IMR-90 (cell line): ENCODE data around the gene ATP5F1D. TPM values are rescaled to one million over a fixed set of nuclear protein-coding genes. Genes with fewer than 3 reads are reported as not detected.

Source experiments
- ATAC-seq: fragments of 200-7000 bp; cut with Tn5 transposase; 2 replicates; pipeline ENCODE4 v1.9.1; 2020; ENCODE audit warnings: low read depth, mild to moderate bottlenecking, moderate library complexity
- BruUV-seq: library from RNA; stranded (reverse); fragments of 400-500 nt; replicated peaks from 2 replicates; lab custom pipeline; 2021; lab: Mats Ljungman, UMichigan
- CTCF ChIA-PET: fragments of 300-600 bp; formaldehyde crosslinking; extraction: SDS; loops from one replicate; lab custom pipeline; 2021; ENCODE audit warnings: antibody characterized with exemption; lab: Yijun Ruan, JAX
- POLR2A ChIA-PET: fragments of 300-600 bp; sonication (Branson Sonifier 250); formaldehyde crosslinking; loops from one replicate; lab custom pipeline; 2022; ENCODE audit warnings: antibody characterized with exemption; ENCODE audit not compliant: unreplicated experiment; lab: Charles Lee
- DNase-seq: peaks from one replicate; pipeline ENCODE4 v3.0.0; 2013
- H2AFZ ChIP-seq: replicated peaks from 2 replicates; pipeline ENCODE3; 2013; ENCODE audit warnings: low read length, mild to moderate bottlenecking; ENCODE audit not compliant: poor library complexity
- H2AK5ac ChIP-seq: 2 replicates; pipeline ENCODE4 v1.6.1; 2013; ENCODE audit warnings: low read depth, low read length, inconsistent platforms
- H2AK9ac ChIP-seq: replicated peaks from 2 replicates; pipeline ENCODE3; 2013; ENCODE audit warnings: mild to moderate bottlenecking, low read depth, low read length, moderate library complexity; ENCODE audit not compliant: poor library complexity
- H2BK120ac ChIP-seq: 2 replicates; pipeline ENCODE4 v1.6.1; 2013; ENCODE audit warnings: low read depth, low read length, inconsistent platforms
- H2BK15ac ChIP-seq: 3 replicates; pipeline ENCODE4 v1.6.1; 2013; ENCODE audit warnings: low read depth, low read length, inconsistent platforms
- H2BK20ac ChIP-seq: 2 replicates; pipeline ENCODE4 v1.6.1; 2013; ENCODE audit warnings: low read depth, mild to moderate bottlenecking, inconsistent platforms, low read length, moderate library complexity
- H2BK5ac ChIP-seq: 2 replicates; pipeline ENCODE4 v1.6.1; 2013; ENCODE audit warnings: mild to moderate bottlenecking, low read depth, low read length, inconsistent platforms; ENCODE audit not compliant: poor library complexity, severe bottlenecking
- H3K14ac ChIP-seq: replicated peaks from 2 replicates; pipeline ENCODE4 v1.6.1; 2013; ENCODE audit warnings: low read depth, low read length, inconsistent platforms
- H3K18ac ChIP-seq: 2 replicates; pipeline ENCODE4 v1.6.1; 2013; ENCODE audit warnings: low read depth, low read length, control low read depth
- H3K23ac ChIP-seq: 2 replicates; pipeline ENCODE4 v1.6.1; 2013; ENCODE audit warnings: low read depth, low read length, inconsistent platforms
- H3K27ac ChIP-seq: 2 replicates; pipeline ENCODE4 v1.5.1; 2013; ENCODE audit warnings: mild to moderate bottlenecking, control low read depth, low read length; ENCODE audit not compliant: insufficient read depth
- H3K27me3 ChIP-seq: 2 replicates; pipeline ENCODE4 v1.6.1; 2013; ENCODE audit warnings: low read length; ENCODE audit not compliant: control insufficient read depth, insufficient read depth
- H3K36me3 ChIP-seq: 2 replicates; pipeline ENCODE4 v1.6.1; 2013; ENCODE audit warnings: low read length, mixed read lengths; ENCODE audit not compliant: control insufficient read depth, insufficient read depth
- H3K4ac ChIP-seq: 2 replicates; pipeline ENCODE4 v1.6.1; 2013; ENCODE audit warnings: low read depth, low read length, inconsistent platforms
- H3K4me1 ChIP-seq: 2 replicates; pipeline ENCODE4 v1.6.1; 2013; ENCODE audit warnings: low read length, mixed read lengths; ENCODE audit not compliant: control insufficient read depth, insufficient read depth
- H3K4me2 ChIP-seq: 2 replicates; pipeline ENCODE4 v1.6.1; 2013; ENCODE audit warnings: low read depth, mild to moderate bottlenecking, control low read depth, low read length, moderate library complexity
- H3K4me3 ChIP-seq: 2 replicates; pipeline ENCODE4 v1.5.1; 2013; ENCODE audit warnings: low read depth, mild to moderate bottlenecking, control low read depth, low read length, moderate library complexity; ENCODE audit not compliant: insufficient read depth
- H3K56ac ChIP-seq: 2 replicates; pipeline ENCODE4 v1.6.1; 2013; ENCODE audit warnings: low read length, inconsistent platforms; ENCODE audit not compliant: insufficient read depth; ENCODE audit errors: extremely low read depth
- H3K79me1 ChIP-seq, 2 experiments: 2 replicates each; pipeline ENCODE4 v1.6.1; 2013; ENCODE audit warnings: low read length in 2 of 2, inconsistent platforms in 1 of 2, low read depth in 1 of 2
- H3K9ac ChIP-seq: 2 replicates; pipeline ENCODE4 v1.6.1; 2013; ENCODE audit warnings: low read depth, low read length, control low read depth
- H3K9me1 ChIP-seq: 2 replicates; pipeline ENCODE4 v1.6.1; 2013; ENCODE audit warnings: low read length, inconsistent platforms; ENCODE audit not compliant: insufficient read depth
- H3K9me3 ChIP-seq: 2 replicates; pipeline ENCODE4 v1.6.1; 2013; ENCODE audit warnings: low read length; ENCODE audit not compliant: control insufficient read depth, insufficient read depth
- H4K20me1 ChIP-seq: 2 replicates; pipeline ENCODE4 v1.6.1; 2013; ENCODE audit warnings: low read length, inconsistent platforms; ENCODE audit not compliant: insufficient read depth
- H4K5ac ChIP-seq: 2 replicates; pipeline ENCODE4 v1.6.1; 2013; ENCODE audit warnings: mild to moderate bottlenecking, low read depth, low read length, control low read depth
- H4K8ac ChIP-seq, 2 experiments: 2 replicates each; pipeline ENCODE4 v1.6.1; 2013; ENCODE audit warnings: low read depth in 2 of 2, low read length in 2 of 2, control low read depth in 1 of 2, inconsistent platforms in 1 of 2
- H4K91ac ChIP-seq: 2 replicates; pipeline ENCODE4 v1.6.1; 2013; ENCODE audit warnings: low read depth, low read length, inconsistent platforms; ENCODE audit not compliant: insufficient read depth
- CHD1 ChIP-seq: IDR thresholded peaks from 2 replicates; pipeline ENCODE4 v1.6.1; 2012; ENCODE audit warnings: low read depth, low read length, improper control_type of control experiment
- CTCF ChIP-seq: conservative IDR thresholded peaks from 2 replicates; pipeline ENCODE4 v1.5.1; 2012; ENCODE audit warnings: mild to moderate bottlenecking, low read depth, low read length, improper control_type of control experiment
- NFE2L2 ChIP-seq: fragments of 150-350 bp; IDR thresholded peaks from 2 replicates; pipeline ENCODE4 v1.6.1; 2016; ENCODE audit warnings: low read depth, mild to moderate bottlenecking, low read length
- RAD21 ChIP-seq: IDR thresholded peaks from 2 replicates; pipeline ENCODE4 v1.6.1; 2012; ENCODE audit warnings: low read length, improper control_type of control experiment
- USF2 ChIP-seq: fragments of 150-350 bp; IDR thresholded peaks from 2 replicates; pipeline ENCODE4 v1.6.1; 2017; ENCODE audit warnings: mild to moderate bottlenecking, antibody characterized with exemption, low read length, low read depth
- WGBS, 2 experiments: methylation state at CpG; one replicate each; pipeline versions ENCODE4 v1.1.5 to v1.1.7; 2013; ENCODE audit warnings: missing lambda C conversion rate in 2 of 2; ENCODE audit not compliant: insufficient read length in 1 of 2; ENCODE audit errors: extremely low coverage in 2 of 2; 5-methylcytosine and 5-hydroxymethylcytosine counted together
- dilution Hi-C: fragments of 300-500 bp; cut with HindIII; formaldehyde crosslinking; loops from one replicate; pipeline ENCODE4 v1.14.3; 2018; ENCODE audit warnings: low sequenced_read_pairs; ENCODE audit not compliant: unreplicated experiment
- in situ Hi-C: fragments of 300-500 bp; cut with MboI; formaldehyde crosslinking; loops from 3 replicates; pipeline ENCODE4 v1.14.3; 2019; ENCODE audit warnings: low sequenced_read_pairs, inconsistent platforms, mixed read lengths
- intact Hi-C: fragments of 100-400 bp; cut with micrococcal nuclease; formaldehyde crosslinking; loops from 2 replicates; pipeline ENCODE4 v1.10.0; 2022
- polyA plus RNA-seq, 3 experiments: library from polyadenylated mRNA; depleted of rRNA; stranded (reverse); fragments of >200 nt; gene quantifications; 2 replicates each; pipeline ENCODE4 v1.2.3, GENCODE V29; 2012; ENCODE audit warnings: low replicate concordance in 1 of 3
- total RNA-seq: library from RNA; depleted of rRNA; stranded (reverse); fragments of >200 nt; gene quantifications from 2 replicates; pipeline ENCODE4 v1.2.3, GENCODE V29; 2012; rRNA removed

The ATP5F1D gene
- total and polyA plus RNA-seq, 2 of the 4 experiments (the other 2 are of a cell fraction), result 7.3 to 140 TPM

- Histone ChIP-seq H3K56ac (no peak overlapping the region), H3K18ac (no peak overlapping the region), H3K27ac (no peak overlapping the region), H2AK9ac (no peak overlapping the region), H4K91ac (no peak overlapping the region), H3K9ac (no peak overlapping the region), H3K79me1 (no peaks in the 10 kb centered on the region), H2BK120ac (no peak overlapping the region), H3K36me3 (no peaks in the 10 kb centered on the region), H2AFZ (no peak overlapping the region), H3K9me1 (no peaks in the 10 kb centered on the region), H3K4me2 (no peak overlapping the region), H3K4me3 (no peak overlapping the region), H3K4me1 (peaks cover 3% of the 10 kb centered on the region; the same call in 1 of the 2 replicates), H2BK20ac (no peak overlapping the region), H3K23ac (no peak overlapping the region), H2BK5ac (no peak overlapping the region), H3K4ac (no peak overlapping the region), H2AK5ac (no peak overlapping the region), H3K9me3 (no peaks in the 10 kb centered on the region), H4K20me1 (no peaks in the 10 kb centered on the region), H4K8ac (no peak overlapping the region), H3K27me3 (peaks cover 19% of the 10 kb centered on the region; the same call in 1 of the 2 replicates), H2BK15ac (no peak overlapping the region), H3K14ac (no peak overlapping the region), H4K5ac (no peak overlapping the region)
- in situ Hi-C loops (no loop called here), intact Hi-C loops (no loop called here), dilution Hi-C loops (no loop called here)
- ATAC-seq (no peak), DNase-seq (no peak)
- ChIA-PET POLR2A (no interaction called here), CTCF (no interaction called here)
- WGBS, 2 experiments, result 71% methylated on average over 11 of the region's 35 CpGs; no CpG with 5 or more reads in 1 of the 2 experiments
- no TSS peak for BruUV-seq
- TF ChIP-seq CTCF, result no peak
- TF ChIP-seq USF2, result no peak
- TF ChIP-seq CHD1, result no peak
- TF ChIP-seq RAD21, result no peak
- no peak for TF ChIP-seq NFE2L2
Observed at GRCh38 chr19:1293782-1294604, 52.4 kb downstream of the ATP5F1D start.

Other genes with a start within 250 kb of the ATP5F1D start
- gene GRIN3B, start 241.3 kb upstream of the ATP5F1D start, total RNA-seq, result under 0.01 and 0.28 TPM in 2 replicates
- 0.91 and 1.8 TPM in 2 replicates for gene GRIN3B, start 241.3 kb upstream of the ATP5F1D start, polyA plus RNA-seq (2012; rRNA removed)
- gene TMEM259, start 220.6 kb upstream of the ATP5F1D start, total RNA-seq, result 22.6 and 26.4 TPM in 2 replicates
- 153 and 181 TPM in 2 replicates for gene TMEM259, start 220.6 kb upstream of the ATP5F1D start, polyA plus RNA-seq (2012; rRNA removed)
- not detected in 2 replicates for gene RNU6-2, start 220.2 kb upstream of the ATP5F1D start, total RNA-seq
- gene RNU6-2, start 220.2 kb upstream of the ATP5F1D start, polyA plus RNA-seq (2012; rRNA removed), result not detected in 2 replicates
- gene CNN2, start 215.1 kb upstream of the ATP5F1D start, total RNA-seq, result 270 and 272 TPM in 2 replicates
- gene CNN2, start 215.1 kb upstream of the ATP5F1D start, polyA plus RNA-seq (2012; rRNA removed), result 385 and 395 TPM in 2 replicates
- gene ABCA7, start 201.6 kb upstream of the ATP5F1D start, total RNA-seq, result 0.36 and 0.56 TPM in 2 replicates
- 3.2 and 3.3 TPM in 2 replicates for gene ABCA7, start 201.6 kb upstream of the ATP5F1D start, polyA plus RNA-seq (2012; rRNA removed)
- gene ARHGAP45, start 174.6 kb upstream of the ATP5F1D start, total RNA-seq, result 0.83 and 1.3 TPM in 2 replicates
- 1.4 and 1.7 TPM in 2 replicates for gene ARHGAP45, start 174.6 kb upstream of the ATP5F1D start, polyA plus RNA-seq (2012; rRNA removed)
- gene POLR2E, start 146.4 kb upstream of the ATP5F1D start, total RNA-seq, result 195 and 294 TPM in 2 replicates
- gene POLR2E, start 146.4 kb upstream of the ATP5F1D start, polyA plus RNA-seq (2012; rRNA removed), result 391 and 449 TPM in 2 replicates
- gene GPX4, start 137.8 kb upstream of the ATP5F1D start, total RNA-seq, result 357 and 415 TPM in 2 replicates
- 1,083 and 1,136 TPM in 2 replicates for gene GPX4, start 137.8 kb upstream of the ATP5F1D start, polyA plus RNA-seq (2012; rRNA removed)
- 13.4 and 13.6 TPM in 2 replicates for gene SBNO2, start 67.5 kb upstream of the ATP5F1D start, total RNA-seq
- 40.4 and 40.5 TPM in 2 replicates for gene SBNO2, start 67.5 kb upstream of the ATP5F1D start, polyA plus RNA-seq (2012; rRNA removed)
- 39.3 and 45.0 TPM in 2 replicates for gene STK11, start 36.0 kb upstream of the ATP5F1D start, total RNA-seq
- 40.9 and 42.8 TPM in 2 replicates for gene STK11, start 36.0 kb upstream of the ATP5F1D start, polyA plus RNA-seq (2012; rRNA removed)
- gene CBARP, start 3.7 kb upstream of the ATP5F1D start, total RNA-seq, result 0.18 and 0.56 TPM in 2 replicates
- gene CBARP, start 3.7 kb upstream of the ATP5F1D start, polyA plus RNA-seq (2012; rRNA removed), result 3.9 and 8.5 TPM in 2 replicates
- gene MIDN, start 6.8 kb downstream of the ATP5F1D start, total RNA-seq, result 2.2 and 2.5 TPM in 2 replicates
- gene MIDN, start 6.8 kb downstream of the ATP5F1D start, polyA plus RNA-seq (2012; rRNA removed), result 24.1 and 26.0 TPM in 2 replicates
- 226 and 299 TPM in 2 replicates for gene CIRBP, start 27.6 kb downstream of the ATP5F1D start, total RNA-seq
- 405 and 542 TPM in 2 replicates for gene CIRBP, start 27.6 kb downstream of the ATP5F1D start, polyA plus RNA-seq (2012; rRNA removed)
- gene FAM174C, start 33.8 kb downstream of the ATP5F1D start, total RNA-seq, result 7.5 and 10.6 TPM in 2 replicates
- gene FAM174C, start 33.8 kb downstream of the ATP5F1D start, polyA plus RNA-seq (2012; rRNA removed), result 61.8 and 93.4 TPM in 2 replicates
- not detected in 2 replicates for gene EFNA2, start 44.1 kb downstream of the ATP5F1D start, total RNA-seq
- not detected in 2 replicates for gene EFNA2, start 44.1 kb downstream of the ATP5F1D start, polyA plus RNA-seq (2012; rRNA removed)
- 60.8 and 64.7 TPM in 2 replicates for gene NDUFS7, start 142.2 kb downstream of the ATP5F1D start, total RNA-seq
- 136 and 167 TPM in 2 replicates for gene NDUFS7, start 142.2 kb downstream of the ATP5F1D start, polyA plus RNA-seq (2012; rRNA removed)
- 22.8 and 23.9 TPM in 2 replicates for gene GAMT, start 159.8 kb downstream of the ATP5F1D start, total RNA-seq
- 51.8 and 63.6 TPM in 2 replicates for gene GAMT, start 159.8 kb downstream of the ATP5F1D start, polyA plus RNA-seq (2012; rRNA removed)
- 22.0 and 35.3 TPM in 2 replicates for gene DAZAP1, start 165.8 kb downstream of the ATP5F1D start, total RNA-seq
- 62.8 and 63.6 TPM in 2 replicates for gene DAZAP1, start 165.8 kb downstream of the ATP5F1D start, polyA plus RNA-seq (2012; rRNA removed)
- 834 and 1,179 TPM in 2 replicates for gene RPS15, start 196.6 kb downstream of the ATP5F1D start, total RNA-seq
- gene RPS15, start 196.6 kb downstream of the ATP5F1D start, polyA plus RNA-seq (2012; rRNA removed), result 1,855 and 2,269 TPM in 2 replicates
- 0.28 and 0.36 TPM in 2 replicates for gene APC2, start 208.4 kb downstream of the ATP5F1D start, total RNA-seq
- gene APC2, start 208.4 kb downstream of the ATP5F1D start, polyA plus RNA-seq (2012; rRNA removed), result 0.41 and 0.42 TPM in 2 replicates
- gene C19orf25, start 237.5 kb downstream of the ATP5F1D start, total RNA-seq, result 10.4 and 10.6 TPM in 2 replicates
- 34.9 and 40.8 TPM in 2 replicates for gene C19orf25, start 237.5 kb downstream of the ATP5F1D start, polyA plus RNA-seq (2012; rRNA removed)
- gene PCSK4, start 248.6 kb downstream of the ATP5F1D start, total RNA-seq, result 0.56 and 0.72 TPM in 2 replicates
- 1.7 and 2.9 TPM in 2 replicates for gene PCSK4, start 248.6 kb downstream of the ATP5F1D start, polyA plus RNA-seq (2012; rRNA removed)
- gene REEP6, start 249.4 kb downstream of the ATP5F1D start, total RNA-seq, result 1.3 and 1.7 TPM in 2 replicates
- 2.2 and 3.2 TPM in 2 replicates for gene REEP6, start 249.4 kb downstream of the ATP5F1D start, polyA plus RNA-seq (2012; rRNA removed)